ENCODE measurements around the gene RNF39. TPM values are rescaled to one million over a fixed set of nuclear protein-coding genes. Genes with fewer than 3 reads are reported as not detected.

The RNF39 gene
- total and polyA plus RNA-seq, 2 experiments from 2014 or later = 0.50 to 0.94 TPM

DNA sequence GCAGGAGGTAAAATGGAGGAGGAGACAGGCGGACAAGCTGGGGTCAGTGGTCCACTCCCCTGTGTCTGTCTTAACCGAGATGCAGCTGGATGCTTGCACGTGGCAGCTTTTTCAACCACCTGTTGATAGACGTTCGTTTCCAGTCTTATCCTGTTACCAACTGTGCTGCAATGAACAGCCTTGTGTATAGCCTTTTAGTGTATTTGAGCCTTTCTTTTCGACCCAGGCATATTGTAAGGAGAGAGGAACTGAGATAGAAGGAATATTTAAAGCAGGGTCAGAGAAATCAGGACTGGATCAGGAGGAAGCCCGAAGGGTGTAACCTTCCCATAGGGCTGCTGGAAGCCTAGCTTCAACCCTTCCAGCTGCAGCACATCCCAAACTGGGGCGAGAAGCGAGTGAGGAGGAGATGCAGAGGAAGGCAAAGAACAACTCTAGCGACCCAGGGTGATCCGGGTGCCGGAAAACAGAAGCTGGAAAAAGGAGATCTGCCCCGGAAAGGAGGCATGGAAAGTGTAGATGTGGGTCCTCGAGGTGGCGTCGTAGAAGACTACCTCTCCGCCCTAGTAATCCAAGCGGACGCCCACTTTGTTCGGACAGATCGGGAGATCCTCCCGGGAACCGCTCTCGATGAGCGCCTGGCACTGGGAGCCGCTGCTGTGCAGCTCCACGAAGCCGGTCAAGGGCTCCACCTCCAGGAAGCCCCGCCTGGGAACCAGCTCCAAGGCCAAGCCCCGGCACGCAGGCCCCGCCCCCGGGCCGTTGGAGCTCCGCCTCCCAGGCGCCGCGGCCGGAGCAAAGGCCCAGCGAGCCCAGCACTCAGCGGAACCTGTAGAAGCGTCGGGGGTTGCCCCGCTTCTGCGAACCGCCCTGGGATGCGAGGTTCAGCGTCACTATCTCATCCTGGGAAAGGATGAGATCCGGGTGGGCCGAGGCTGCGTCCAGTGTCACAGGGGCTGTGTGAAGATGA lies 26.2 kb upstream of the RNF39 start:
- peak; percentile 96 for DNase-seq (ENCODE audit: low spot score)
- peaks cover 91% of the 10 kb centered on the region for H3K27me3 ChIP-seq (ENCODE audit: insufficient read depth)

DNA sequence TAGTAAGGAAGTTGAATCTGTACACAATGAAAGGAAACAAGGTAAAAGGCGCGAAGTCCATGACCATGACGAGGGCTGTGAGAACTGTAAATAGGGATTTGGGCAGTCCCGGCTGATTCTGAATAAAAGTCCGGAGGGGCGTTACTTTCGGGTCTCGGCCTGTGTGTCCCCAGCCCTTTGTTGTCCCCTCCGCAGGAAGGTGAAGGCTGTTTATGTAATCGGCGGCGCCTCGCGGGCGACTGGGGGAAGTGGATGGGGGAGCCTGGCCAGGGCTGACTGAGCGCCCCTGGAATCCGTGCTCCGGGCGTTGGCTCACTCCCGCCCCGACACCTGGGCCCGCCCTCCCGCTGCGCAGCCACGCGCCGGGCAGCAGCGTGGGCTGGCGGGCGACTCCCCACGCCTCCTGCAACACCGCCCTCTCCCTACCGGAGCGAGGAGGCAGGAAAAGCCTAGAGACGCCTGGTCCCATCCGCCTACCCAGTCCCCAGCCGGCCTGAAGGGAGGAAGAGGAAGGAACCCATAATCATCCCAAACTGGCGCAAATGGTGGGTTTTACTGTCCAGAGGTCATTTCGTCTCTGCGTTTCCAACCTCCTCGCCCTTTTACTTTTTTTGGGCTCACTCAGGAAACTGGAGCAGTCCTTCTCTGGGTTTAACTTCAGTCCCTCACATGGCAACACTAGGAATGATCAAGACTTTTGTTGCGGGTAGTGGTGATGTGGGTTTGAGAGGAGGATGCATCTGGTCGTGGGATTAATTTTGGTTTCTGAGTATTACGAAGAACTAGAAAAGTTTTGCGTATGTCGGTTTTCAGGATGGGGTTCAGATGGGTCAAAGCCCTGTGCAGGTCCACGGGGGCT lies 25.2 kb upstream of the RNF39 start:
- TF ChIP-seq EZH2 (IDR thresholded peaks at IDR 0.05; ENCODE audit: low read depth, unreplicated experiment) (peak; percentile 64), EZH2phosphoT487 (IDR thresholded peaks at IDR 0.05; ENCODE audit: unreplicated experiment) (no peak)
- Histone ChIP-seq H3F3A (replicated peaks; ENCODE audit: low read depth) (peaks cover 5% of the 10 kb centered on the region; the same call in 1 of the 2 replicates), H3K4me1 (ENCODE audit: insufficient read depth) (peaks cover 28% of the 10 kb centered on the region), H4K20me1 (replicated peaks; ENCODE audit: insufficient read depth) (no peaks in the 10 kb centered on the region), H2AFZ (peak overlapping the region; percentile 99), H3K4me3 (peak overlapping the region; percentile 78), H3K36me3 (ENCODE audit: insufficient read depth) (no peaks in the 10 kb centered on the region), H3K27ac (ENCODE audit: low read depth) (no peak overlapping the region), H3K79me2 (replicated peaks; ENCODE audit: insufficient read depth) (no peaks in the 10 kb centered on the region), H3K9me2 (ENCODE audit: insufficient read depth) (no peaks in the 10 kb centered on the region), H3K27me3 (ENCODE audit: insufficient read depth) (peaks cover 99% of the 10 kb centered on the region), H3K4me2 (peak overlapping the region; percentile 93)
- ATAC-seq = peak; percentile 25
- DNase-seq (ENCODE audit: low spot score) = peak; percentile 77
- Mint-ChIP-seq H3K9me3 (no peaks in the 10 kb centered on the region; the same call in 2 of the 3 replicates), H3K27me3 (ENCODE audit: insufficient read depth, low read depth, poor library complexity) (peaks cover 70% of the 10 kb centered on the region), H3K36me3 (ENCODE audit: low read depth) (no peaks in the 10 kb centered on the region; the same call in 2 of the 3 replicates), H3K4me3 (peak overlapping the region; percentile 81), H3K4me1 (peaks cover 34% of the 10 kb centered on the region), H3K27ac (no peak overlapping the region)

More for the DNA sequence above, 26.2 kb upstream of the RNF39 start:
- Histone ChIP-seq H3K9me2 (ENCODE audit: insufficient read depth) (no peaks in the 10 kb centered on the region), H4K20me1 (replicated peaks; ENCODE audit: insufficient read depth) (no peaks in the 10 kb centered on the region), H3F3A (replicated peaks; ENCODE audit: low read depth) (peaks cover 5% of the 10 kb centered on the region; the same call in 1 of the 2 replicates), H3K79me2 (replicated peaks; ENCODE audit: insufficient read depth) (no peaks in the 10 kb centered on the region), H2AFZ (peak overlapping the region; percentile 99), H3K4me3 (peak overlapping the region; percentile 78), H3K4me1 (ENCODE audit: insufficient read depth) (peaks cover 28% of the 10 kb centered on the region), H3K36me3 (ENCODE audit: insufficient read depth) (no peaks in the 10 kb centered on the region), H3K27ac (ENCODE audit: low read depth) (no peak overlapping the region), H3K4me2 (peak overlapping the region; percentile 93)
- TF ChIP-seq POLR2AphosphoS5 (IDR thresholded peaks at IDR 0.05; ENCODE audit: low read depth) = peak; percentile 68
- TF ChIP-seq CTCF (conservative IDR thresholded peaks at IDR 0.05; ENCODE audit: low read depth in 2 of 2) = 0 out of 4 replicates have a peak, but pooled peaks of 1 of the 2 experiments have one; percentile 12
- no peak for TF ChIP-seq NANOG (IDR thresholded peaks at IDR 0.05; ENCODE audit: borderline replicate concordance)
- H3K27me3 Mint-ChIP-seq (ENCODE audit: insufficient read depth, low read depth, poor library complexity) = peaks cover 72% of the 10 kb centered on the region
- no peak overlapping the region for H3K27ac Mint-ChIP-seq
- H3K4me1 Mint-ChIP-seq = peaks cover 34% of the 10 kb centered on the region
- peak overlapping the region; percentile 81 for H3K4me3 Mint-ChIP-seq
- H3K36me3 Mint-ChIP-seq (ENCODE audit: low read depth) = no peaks in the 10 kb centered on the region; the same call in 2 of the 3 replicates
- peak; percentile 80 for ATAC-seq
- H3K9me3 Mint-ChIP-seq = no peaks in the 10 kb centered on the region; the same call in 2 of the 3 replicates
